Right lung (tissue), 5 donors: Measurements from ENCODE around the gene SLC48A1. TPM values are rescaled to one million over a fixed set of nuclear protein-coding genes. Genes with fewer than 3 reads are reported as not detected.

ENCODE experiments used
- DNase-seq, 2 donors: peaks; one replicate each; pipeline ENCODE4 v3.0.0-alpha.2; 2013
- polyA plus RNA-seq, 5 donors: library from polyadenylated mRNA; unstranded; fragments of 120-200 nt; gene quantifications; one replicate each; pipeline versions ENCODE4 v1.2.1 to v1.2.3, GENCODE V29; 2013; ENCODE audit warnings: inconsistent platforms in 1 of 5, low replicate concordance in 1 of 5; ENCODE audit not compliant: insufficient read length in 5 of 5, insufficient read depth in 1 of 5

Gene SLC48A1
- polyA plus RNA-seq, 5 donors: 14.7 to 19.4 (median 16.4) TPM

GRCh38 chr12:47776471-47777143 lies 3.6 kb downstream of the SLC48A1 start:
- no peak for DNase-seq

GRCh38 chr12:47777151-47777550 lies 4.1 kb downstream of the SLC48A1 start:
- no peak for DNase-seq

GRCh38 chr12:47777741-47778558 lies 4.9 kb downstream of the SLC48A1 start:
- DNase-seq: no peak

GRCh38 chr12:47778881-47779280 lies 5.8 kb downstream of the SLC48A1 start:
- no peak for DNase-seq

GRCh38 chr12:47779301-47779942 lies 6.4 kb downstream of the SLC48A1 start:
- peak; percentile 72 to 85 for DNase-seq

GRCh38 chr12:47779943-47780504 lies 7.0 kb downstream of the SLC48A1 start:
- no peak for DNase-seq

- DNase-seq: no peak
These were observed 8.7 kb downstream of the SLC48A1 start for GRCh38 chr12:47781479-47782371.

GRCh38 chr12:47782372-47782770 lies 9.3 kb downstream of the SLC48A1 start:
- no peak for DNase-seq

GRCh38 chr12:47783024-47783755 lies 10.2 kb downstream of the SLC48A1 start:
- DNase-seq: no peak

GRCh38 chr12:47783821-47784819 lies 11.1 kb downstream of the SLC48A1 start:
- no peak for DNase-seq

GRCh38 chr12:47785036-47785886 lies 12.2 kb downstream of the SLC48A1 start:
- DNase-seq: no peak

- no peak for DNase-seq
These were observed 13.0 kb downstream of the SLC48A1 start for GRCh38 chr12:47785887-47786661.

GRCh38 chr12:47786662-47787280 lies 13.7 kb downstream of the SLC48A1 start:
- DNase-seq: no peak

- DNase-seq: no peak
These were observed 14.7 kb downstream of the SLC48A1 start for GRCh38 chr12:47787596-47788319.

- no peak for DNase-seq
These were observed 16.1 kb downstream of the SLC48A1 start for GRCh38 chr12:47789141-47789540.
